Spleen (tissue), 11 donors: ENCODE results near the gene DNAJC10. TPM values are rescaled to one million over a fixed set of nuclear protein-coding genes. Genes with fewer than 3 reads are reported as not detected.

Source experiments
- DNase-seq: peaks from one replicate; pipeline ENCODE4 v3.0.0-alpha.2; 2020
- H3K27ac ChIP-seq, 8 donors: fragments of 200-600 bp; sonication (generic) in 7 of 8; 1 replicate in 4 of 8; 2 replicates in 4 of 8; pipeline versions ENCODE4 v1.5.0 to v1.8.0; 2016 to 2021; ENCODE audit warnings: inconsistent platforms in 4 of 8, mild to moderate bottlenecking in 4 of 8, moderate library complexity in 1 of 8
- H3K27me3 ChIP-seq, 7 donors: fragments of 200-600 bp; sonication (generic) in 6 of 7; replicated peaks in 1 of 7; 1 replicate in 4 of 7; 2 replicates in 3 of 7; pipeline versions ENCODE4 v1.5.0 to v1.8.0; 2016 to 2021; ENCODE audit warnings: inconsistent platforms in 3 of 7, mild to moderate bottlenecking in 1 of 7
- H3K36me3 ChIP-seq, 6 donors: fragments of 200-600 bp; sonication (generic) in 5 of 6; 1 replicate in 4 of 6; 2 replicates in 2 of 6; pipeline versions ENCODE4 v1.5.0 to v1.8.0; 2016 to 2021; ENCODE audit warnings: inconsistent platforms in 2 of 6
- H3K4me1 ChIP-seq, 6 donors: fragments of 200-600 bp; sonication (generic) in 5 of 6; 1 replicate in 3 of 6; 2 replicates in 3 of 6; pipeline versions ENCODE4 v1.5.0 to v1.8.0; 2016 to 2021; ENCODE audit warnings: inconsistent platforms in 3 of 6
- H3K4me3 ChIP-seq, 8 donors: fragments of 200-600 bp; sonication (generic) in 7 of 8; 1 replicate in 4 of 8; 2 replicates in 4 of 8; pipeline versions ENCODE4 v1.5.0 to v1.8.0; 2016 to 2021; ENCODE audit warnings: inconsistent platforms in 4 of 8, mild to moderate bottlenecking in 4 of 8, moderate library complexity in 2 of 8
- H3K9me3 ChIP-seq, 8 donors: fragments of 200-600 bp; sonication (generic) in 7 of 8; 1 replicate in 4 of 8; 2 replicates in 4 of 8; pipeline versions ENCODE4 v1.5.0 to v1.8.0; 2016 to 2021; ENCODE audit warnings: inconsistent platforms in 4 of 8
- CTCF ChIP-seq, 11 experiments: fragments of 200-600 bp in 7 of 11; fragments of 450-650 bp in 4 of 11; sonication (generic) in 4 of 11; IDR thresholded peaks in 8 of 11; conservative IDR thresholded peaks in 3 of 11; 1 replicate in 7 of 11; 2 replicates in 4 of 11; pipeline versions ENCODE4 v1.4.0 to v1.8.0; 2016 to 2021; ENCODE audit warnings: antibody characterized with exemption in 11 of 11, inconsistent platforms in 4 of 11, mild to moderate bottlenecking in 1 of 11
- POLR2A ChIP-seq, 3 donors: fragments of 450-650 bp; IDR thresholded peaks; one replicate each; pipeline ENCODE4 v1.5.1; 2017; ENCODE audit warnings: antibody characterized with exemption in 3 of 3, mild to moderate bottlenecking in 1 of 3
- POLR2AphosphoS5 ChIP-seq, 3 donors: sonication (generic); formaldehyde crosslinking; IDR thresholded peaks; one replicate each; pipeline ENCODE4 v1.5.1; 2017; ENCODE audit warnings: antibody characterized with exemption in 3 of 3
- WGBS, 5 donors: extraction: QIAGEN DNeasy Blood & Tissue Kit in 3 of 5; methylation state at CpG; one replicate each; pipeline versions ENCODE4 v1.1.5 to v1.1.7; 2013 to 2018; 5-methylcytosine and 5-hydroxymethylcytosine counted together
- intact Hi-C: fragments of 100-400 bp; cut with DNase I; formaldehyde crosslinking; loops from one replicate; pipeline ENCODE4 v1.15.0; 2023; ENCODE audit warnings: low total_unique reads
- polyA plus RNA-seq, 3 donors: library from polyadenylated mRNA; stranded (reverse); fragments of 200-250 nt; gene quantifications; one replicate each; pipeline ENCODE4 v1.2.1, GENCODE V29; 2013
- total RNA-seq, 7 donors: library from RNA; depleted of rRNA in 3 of 7; stranded (reverse); fragments of >200 nt in 3 of 7; fragmentation: NEBNext Ultra II Directional in 4 of 7; extraction: Animal tissue kit (Norgen Biotek cat#: 25700) in 4 of 7; gene quantifications; one replicate each; pipeline versions ENCODE4 v1.1.0 to v1.2.1, GENCODE V29; 2016 to 2021
- donor health status: healthy with polysubstance abuse.
- donor health status: DM: no; HTN: no; CAD: no; lungs with moderate emphysema.
- donor health status: DM: no; HTN: no; CAD: no.
- donor health status: Bipolar disorder and iron deficiency.
- donor health status: healthy.
- donor health status: DM: no; HTN: no; CAD: no.
- donor health status: DM: yes; HTN: yes; CAD: no.

The DNAJC10 gene
- total and polyA plus RNA-seq, 10 donors = 25.7 to 108 (median 72.1) TPM

GRCh38 chr2:182804128-182804527 lies 88.1 kb downstream of the DNAJC10 start:
- 86 to 94% (median 88%) methylated on average over 5 of the region's 5 CpGs for WGBS, 5 donors

GRCh38 chr2:182807319-182807718 lies 91.3 kb downstream of the DNAJC10 start:
- no peak for DNase-seq
- TF ChIP-seq POLR2A (IDR thresholded peaks at IDR 0.05) (no peak), CTCF (IDR thresholded peaks at IDR 0.05 in 8 of 11, conservative IDR thresholded peaks at IDR 0.05 in 3 of 11) (no peak), POLR2AphosphoS5 (IDR thresholded peaks at IDR 0.05) (no peak)
- H3K4me1 ChIP-seq = no peaks in the 10 kb centered on the region
- H3K4me3 ChIP-seq = no peak overlapping the region
- H3K27ac ChIP-seq = no peak overlapping the region
- intact Hi-C loops = no loop called here
- peaks cover 0 to 6% (median 0%) of the 10 kb centered on the region in 7 donors for H3K27me3 ChIP-seq
- WGBS, 5 donors = 59 to 75% (median 68%) methylated on average over 3 of the region's 3 CpGs
- no peaks in the 10 kb centered on the region for H3K9me3 ChIP-seq
- no peaks in the 10 kb centered on the region for H3K36me3 ChIP-seq

More at GRCh38 chr2:182804128-182804527, 88.1 kb downstream of the DNAJC10 start:
- no peak overlapping the region for H3K27ac ChIP-seq
- no peak for DNase-seq
- H3K4me3 ChIP-seq = no peak overlapping the region
- no peaks in the 10 kb centered on the region for H3K36me3 ChIP-seq
- H3K9me3 ChIP-seq = no peaks in the 10 kb centered on the region
- intact Hi-C loops = no loop called here
- no peaks in the 10 kb centered on the region for H3K4me1 ChIP-seq
- H3K27me3 ChIP-seq = peaks cover 0 to 11% (median 0%) of the 10 kb centered on the region in 7 donors
- no peak for TF ChIP-seq CTCF (IDR thresholded peaks at IDR 0.05 in 8 of 11, conservative IDR thresholded peaks at IDR 0.05 in 3 of 11)
- no peak for TF ChIP-seq POLR2AphosphoS5 (IDR thresholded peaks at IDR 0.05)
- TF ChIP-seq POLR2A (IDR thresholded peaks at IDR 0.05) = no peak

- WGBS, 5 donors = 87 to 95% (median 93%) methylated on average over 3 of the region's 3 CpGs
- Histone ChIP-seq H3K27ac (no peak overlapping the region), H3K4me3 (no peak overlapping the region), H3K9me3 (no peaks in the 10 kb centered on the region), H3K4me1 (no peaks in the 10 kb centered on the region), H3K36me3 (no peaks in the 10 kb centered on the region), H3K27me3 (no peaks in the 10 kb centered on the region)
- TF ChIP-seq POLR2A (IDR thresholded peaks at IDR 0.05) = no peak
- TF ChIP-seq POLR2AphosphoS5 (IDR thresholded peaks at IDR 0.05) = no peak
- TF ChIP-seq CTCF (IDR thresholded peaks at IDR 0.05 in 8 of 11, conservative IDR thresholded peaks at IDR 0.05 in 3 of 11) = no peak
- no peak for DNase-seq
- intact Hi-C loops = no loop called here
These were observed 94.0 kb downstream of the DNAJC10 start for GRCh38 chr2:182810087-182810486.

- Histone ChIP-seq H3K9me3 (no peaks in the 10 kb centered on the region), H3K4me1 (no peaks in the 10 kb centered on the region), H3K27ac (no peak overlapping the region), H3K36me3 (no peaks in the 10 kb centered on the region), H3K4me3 (no peak overlapping the region), H3K27me3 (no peaks in the 10 kb centered on the region)
- no peak for TF ChIP-seq CTCF (IDR thresholded peaks at IDR 0.05 in 8 of 11, conservative IDR thresholded peaks at IDR 0.05 in 3 of 11)
- no peak for TF ChIP-seq POLR2A (IDR thresholded peaks at IDR 0.05)
- no peak for TF ChIP-seq POLR2AphosphoS5 (IDR thresholded peaks at IDR 0.05)
- no peak for DNase-seq
- WGBS, 5 donors = 75 to 95% (median 91%) methylated on average over 6 of the region's 6 CpGs
- intact Hi-C loops = no loop called here
These were observed 98.3 kb downstream of the DNAJC10 start for GRCh38 chr2:182814380-182814779.
